Measurements from ENCODE around the gene CAPZB. TPM values are rescaled to one million over a fixed set of nuclear protein-coding genes. Genes with fewer than 3 reads are reported as not detected.

Gene CAPZB
- total RNA-seq, 1 experiment from 2014 or later = 348 TPM

- H4K8ac ChIP-seq (replicated peaks; ENCODE audit: insufficient read length, low read depth, low read length) = no peak overlapping the region
- no peaks in the 10 kb centered on the region for H3K4me1 ChIP-seq (ENCODE audit: insufficient read depth, low read length)
- Mint-ChIP-seq H3K27me3 (ENCODE audit: low read depth) (peaks cover 1% of the 10 kb centered on the region; the same call in 1 of the 2 replicates), H3K4me3 (no peak overlapping the region), H3K36me3 (ENCODE audit: insufficient read depth in 1 of 3, low read depth in 3 of 3) (peaks cover 3 to 14% (median 10%) of the 10 kb centered on the region in 3 experiments), H3K9me3 (no peaks in the 10 kb centered on the region), H3K27ac (no peak overlapping the region; a peak in 1 of 7 replicates), H3K4me1 (peaks cover 11 to 14% of the 10 kb centered on the region in 2 experiments)
- H2BK20ac ChIP-seq (ENCODE audit: low read depth, low read length, poor library complexity, severe bottlenecking) = no peak overlapping the region
- no peak overlapping the region for H2BK5ac ChIP-seq (ENCODE audit: insufficient read length, low read length)
- DNase-seq = no peak
- no peak overlapping the region for H3K56ac ChIP-seq (ENCODE audit: insufficient read length, low read depth, low read length)
- no peak overlapping the region for H4K91ac ChIP-seq (ENCODE audit: insufficient read length, low read depth, low read length)
- H2BK120ac ChIP-seq (ENCODE audit: low read depth, low read length, poor library complexity, severe bottlenecking) = no peak overlapping the region
- no peak for TF ChIP-seq CTCF (conservative IDR thresholded peaks at IDR 0.05)
- H2BK12ac ChIP-seq (ENCODE audit: insufficient read length, low read depth, low read length) = no peak overlapping the region
- no peak overlapping the region for H3K23ac ChIP-seq (ENCODE audit: insufficient read length, low read depth, low read length)
- H3K4ac ChIP-seq (ENCODE audit: low read depth, low read length) = no peak overlapping the region
- no peak overlapping the region for H3T11ph ChIP-seq (ENCODE audit: low read length)
- no peak overlapping the region for H3K27ac ChIP-seq (ENCODE audit: insufficient read length, low read depth, low read length)
- H2AFZ ChIP-seq (ENCODE audit: low read length) = no peak overlapping the region
- H3K23me2 ChIP-seq (ENCODE audit: insufficient read length, low read depth, low read length, poor library complexity, severe bottlenecking) = no peaks in the 10 kb centered on the region
- H3K79me1 ChIP-seq (ENCODE audit: insufficient read depth, low read depth, low read length, poor library complexity, severe bottlenecking) = peaks cover 13% of the 10 kb centered on the region
- H2BK15ac ChIP-seq (ENCODE audit: low read depth, low read length) = no peak overlapping the region
- no peak overlapping the region for H3K18ac ChIP-seq (ENCODE audit: insufficient read length, low read depth, low read length)
- H3K9ac ChIP-seq (ENCODE audit: extremely low read depth, insufficient read length, low read length) = no peak overlapping the region
- WGBS (ENCODE audit: extremely low coverage, insufficient read length, low lambda C conversion rate) = no CpG with 5 or more reads among the region's 5 CpGs
- no peaks in the 10 kb centered on the region for H4K20me1 ChIP-seq (ENCODE audit: control insufficient read depth, insufficient read depth, insufficient read length)
- H3K79me2 ChIP-seq (ENCODE audit: insufficient read depth, low read length) = peaks cover 3% of the 10 kb centered on the region; the same call in 1 of the 2 replicates
- no peak overlapping the region for H4K5ac ChIP-seq (ENCODE audit: insufficient read length, low read depth, low read length)
- no peaks in the 10 kb centered on the region for H3K9me3 ChIP-seq (ENCODE audit: control insufficient read depth, low read depth, low read length)
- H2AK5ac ChIP-seq (ENCODE audit: insufficient read length, low read length) = no peak overlapping the region
- H3K27me3 ChIP-seq (ENCODE audit: insufficient read depth, low read length) = no peaks in the 10 kb centered on the region
- no peak overlapping the region for H3K14ac ChIP-seq (ENCODE audit: insufficient read depth, low read length)
- H3K4me2 ChIP-seq (ENCODE audit: insufficient read depth, insufficient read length, low read length) = no peak overlapping the region
Observed at GRCh38 chr1:19368050-19368449, 117.3 kb downstream of the CAPZB start.

Data from H9 (cell line).